ENCODE measurements around the gene FPGS. TPM values are rescaled to one million over a fixed set of nuclear protein-coding genes. Genes with fewer than 3 reads are reported as not detected.

The FPGS gene
- total and polyA plus RNA-seq, 8 donors, result 38.8 to 97.4 (median 51.8) TPM

GRCh38 chr9:127796225-127796813 lies 6.4 kb upstream of the FPGS start:
- peak; percentile 52 for ATAC-seq
- Histone ChIP-seq H3K4me1 (peaks cover 11 to 58% of the 10 kb centered on the region in 2 donors), H3K4me3 (no peak overlapping the region), H3K36me3 (peaks cover 0 to 30% of the 10 kb centered on the region in 2 donors), H3K27me3 (peaks cover 0 to 11% of the 10 kb centered on the region in 2 donors), H3K27ac (peak overlapping the region; percentile 54 to 57), H3K9me3 (no peaks in the 10 kb centered on the region)
- peak in 1 of 4 donors; percentile 67 for DNase-seq
- intact Hi-C loops (cut with DNase I), result loop anchor here in 1 of 2 donors (10.0 kb wide), 1 partner anchor 78 kb away; the partner anchor contains the start of gene AK1
- TF ChIP-seq CTCF (IDR thresholded peaks at IDR 0.05), result no peak

GRCh38 chr9:127796852-127797370 lies 5.8 kb upstream of the FPGS start:
- no peaks in the 10 kb centered on the region for H3K9me3 ChIP-seq
- TF ChIP-seq CTCF (IDR thresholded peaks at IDR 0.05), result no peak
- no peak overlapping the region for H3K4me3 ChIP-seq
- peak overlapping the region; percentile 54 to 57 for H3K27ac ChIP-seq
- no peak for ATAC-seq
- H3K4me1 ChIP-seq, result peaks cover 12 to 63% of the 10 kb centered on the region in 2 donors
- H3K36me3 ChIP-seq, result peaks cover 0 to 24% of the 10 kb centered on the region in 2 donors
- H3K27me3 ChIP-seq, result peaks cover 0 to 11% of the 10 kb centered on the region in 2 donors
- intact Hi-C loops (cut with DNase I), result loop anchor here in 1 of 2 donors (10.0 kb wide), 1 partner anchor 78 kb away; the partner anchor contains the start of gene AK1
- DNase-seq, result no peak

GRCh38 chr9:127801955-127802575 lies 617 bp upstream of the FPGS start:
- DNase-seq, result peak in 2 of 4 donors; percentile 57 to 61
- peaks cover 0 to 30% of the 10 kb centered on the region in 2 donors for H3K36me3 ChIP-seq
- H3K27ac ChIP-seq, result peak overlapping the region; percentile 90 to 92
- peak overlapping the region; percentile 17 to 70 for H3K4me3 ChIP-seq
- peaks cover 20 to 45% of the 10 kb centered on the region in 2 donors for H3K4me1 ChIP-seq
- peaks cover 0 to 7% of the 10 kb centered on the region in 2 donors for H3K27me3 ChIP-seq
- TF ChIP-seq CTCF (IDR thresholded peaks at IDR 0.05), result no peak
- intact Hi-C loops (cut with DNase I), result no loop called here
- ATAC-seq, result peak; percentile 3
- no peaks in the 10 kb centered on the region for H3K9me3 ChIP-seq

GRCh38 chr9:127803507-127804352 lies 1.0 kb downstream of the FPGS start:
- H3K27ac ChIP-seq, result peak overlapping the region; percentile 90 to 92
- H3K36me3 ChIP-seq, result peaks cover 0 to 47% of the 10 kb centered on the region in 2 donors
- DNase-seq (peak in 2 of 4 donors; percentile 51 to 78), ATAC-seq (peak; percentile 27)
- peaks cover 16 to 43% of the 10 kb centered on the region in 2 donors for H3K4me1 ChIP-seq
- TF ChIP-seq CTCF (IDR thresholded peaks at IDR 0.05), result no peak
- no peaks in the 10 kb centered on the region for H3K27me3 ChIP-seq
- no peaks in the 10 kb centered on the region for H3K9me3 ChIP-seq
- peak overlapping the region; percentile 70 to 71 for H3K4me3 ChIP-seq
- intact Hi-C loops (cut with DNase I), result no loop called here

Data from left lung (tissue), 10 donors.